Glutamatergic neuron (in vitro differentiated cells): ENCODE results near the gene CEP44. TPM values are rescaled to one million over a fixed set of nuclear protein-coding genes. Genes with fewer than 3 reads are reported as not detected.

Experiments
- DNase-seq: peaks from one replicate; pipeline ENCODE4 v3.0.0; 2022
- H3K27ac Mint-ChIP-seq: one replicate; pipeline ENCODE4 v1.8.0; 2020; ENCODE audit warnings: mild to moderate bottlenecking, mixed read lengths, inconsistent platforms; ENCODE audit not compliant: unreplicated experiment
- H3K27me3 Mint-ChIP-seq: one replicate; pipeline ENCODE4 v1.8.0; 2020; ENCODE audit warnings: mild to moderate bottlenecking, moderate library complexity, mixed read lengths, inconsistent platforms; ENCODE audit not compliant: unreplicated experiment
- H3K36me3 Mint-ChIP-seq: one replicate; pipeline ENCODE4 v1.8.0; 2020; ENCODE audit warnings: mild to moderate bottlenecking, mixed read lengths, inconsistent platforms; ENCODE audit not compliant: unreplicated experiment
- H3K4me1 Mint-ChIP-seq: one replicate; pipeline ENCODE4 v1.8.0; 2020; ENCODE audit warnings: mild to moderate bottlenecking, low read depth, mixed read lengths, inconsistent platforms; ENCODE audit not compliant: unreplicated experiment
- H3K4me3 Mint-ChIP-seq: one replicate; pipeline ENCODE4 v1.8.0; 2020; ENCODE audit warnings: mild to moderate bottlenecking, mixed read lengths, inconsistent platforms; ENCODE audit not compliant: unreplicated experiment
- H3K9me3 Mint-ChIP-seq: one replicate; pipeline ENCODE4 v1.8.0; 2020; ENCODE audit warnings: mild to moderate bottlenecking, moderate library complexity, mixed read lengths, inconsistent platforms; ENCODE audit not compliant: unreplicated experiment
- total RNA-seq: library from RNA; stranded (reverse); fragmentation: NEBNext Ultra II Directional; extraction: Animal tissue kit (Norgen Biotek cat#: 25700); gene quantifications from one replicate; pipeline ENCODE4 v1.2.1, GENCODE V29; 2021; ENCODE audit not compliant: unreplicated experiment
- TF ChIP-seq, protein P1 (sequence below): fragments of 200-600 bp; sonication (generic); IDR thresholded peaks from one replicate; pipeline ENCODE4 v1.5.0; 2021; ENCODE audit not compliant: partially characterized antibody, unreplicated experiment

Gene CEP44
- total RNA-seq, 1 donor from 2014 or later, result 29.0 TPM

DNA sequence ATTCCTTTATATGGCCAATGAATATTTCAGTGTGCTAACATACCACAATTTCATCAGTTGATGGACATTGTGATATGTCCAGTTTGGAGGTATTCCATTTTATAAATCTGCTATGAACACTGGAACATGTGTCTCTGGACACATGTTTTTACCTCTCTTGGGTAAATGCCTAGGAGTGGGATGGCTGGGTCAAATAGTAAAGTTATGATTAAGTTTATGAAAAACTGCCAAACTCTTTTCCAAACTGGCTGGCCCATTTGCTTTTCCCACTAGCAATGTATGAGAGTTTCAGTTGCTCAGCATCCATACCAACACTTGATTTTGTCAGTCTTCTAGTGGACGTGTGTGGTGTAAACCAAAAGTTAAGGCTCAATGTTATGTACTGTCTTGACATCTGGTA is 40.5 kb downstream of the CEP44 start:
- Mint-ChIP-seq H3K27ac (no peak overlapping the region), H3K4me1 (peaks cover 5% of the 10 kb centered on the region), H3K36me3 (no peaks in the 10 kb centered on the region), H3K27me3 (no peaks in the 10 kb centered on the region), H3K9me3 (no peaks in the 10 kb centered on the region), H3K4me3 (no peak overlapping the region)
- no peak for DNase-seq
- TF ChIP-seq, protein P1, sequence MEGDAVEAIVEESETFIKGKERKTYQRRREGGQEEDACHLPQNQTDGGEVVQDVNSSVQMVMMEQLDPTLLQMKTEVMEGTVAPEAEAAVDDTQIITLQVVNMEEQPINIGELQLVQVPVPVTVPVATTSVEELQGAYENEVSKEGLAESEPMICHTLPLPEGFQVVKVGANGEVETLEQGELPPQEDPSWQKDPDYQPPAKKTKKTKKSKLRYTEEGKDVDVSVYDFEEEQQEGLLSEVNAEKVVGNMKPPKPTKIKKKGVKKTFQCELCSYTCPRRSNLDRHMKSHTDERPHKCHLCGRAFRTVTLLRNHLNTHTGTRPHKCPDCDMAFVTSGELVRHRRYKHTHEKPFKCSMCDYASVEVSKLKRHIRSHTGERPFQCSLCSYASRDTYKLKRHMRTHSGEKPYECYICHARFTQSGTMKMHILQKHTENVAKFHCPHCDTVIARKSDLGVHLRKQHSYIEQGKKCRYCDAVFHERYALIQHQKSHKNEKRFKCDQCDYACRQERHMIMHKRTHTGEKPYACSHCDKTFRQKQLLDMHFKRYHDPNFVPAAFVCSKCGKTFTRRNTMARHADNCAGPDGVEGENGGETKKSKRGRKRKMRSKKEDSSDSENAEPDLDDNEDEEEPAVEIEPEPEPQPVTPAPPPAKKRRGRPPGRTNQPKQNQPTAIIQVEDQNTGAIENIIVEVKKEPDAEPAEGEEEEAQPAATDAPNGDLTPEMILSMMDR, result no peak

DNA sequence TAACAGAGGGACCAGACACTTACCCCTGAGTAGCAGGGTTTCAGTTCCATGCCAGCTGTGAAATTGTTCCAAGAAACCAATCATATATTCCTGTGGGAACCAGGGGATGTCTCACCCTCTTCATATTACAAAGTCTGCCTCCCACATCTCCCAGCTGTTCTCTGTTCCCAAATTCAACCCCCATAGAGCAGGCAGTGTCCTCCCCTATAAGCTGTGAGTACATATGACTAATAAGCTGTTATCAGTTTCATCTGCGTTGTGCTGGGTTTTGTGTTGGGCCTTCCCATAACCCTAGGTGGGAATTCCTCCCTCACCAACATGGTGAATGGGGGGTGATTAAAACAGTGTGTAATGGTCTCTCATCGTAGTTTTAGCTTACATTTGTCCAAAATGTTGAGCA is 41.0 kb downstream of the CEP44 start:
- no peak overlapping the region for H3K27ac Mint-ChIP-seq
- no peaks in the 10 kb centered on the region for H3K9me3 Mint-ChIP-seq
- no peak overlapping the region for H3K4me3 Mint-ChIP-seq
- TF ChIP-seq, protein P1, result no peak
- no peak for DNase-seq
- no peaks in the 10 kb centered on the region for H3K36me3 Mint-ChIP-seq
- H3K27me3 Mint-ChIP-seq, result no peaks in the 10 kb centered on the region
- H3K4me1 Mint-ChIP-seq, result peaks cover 5% of the 10 kb centered on the region

DNA sequence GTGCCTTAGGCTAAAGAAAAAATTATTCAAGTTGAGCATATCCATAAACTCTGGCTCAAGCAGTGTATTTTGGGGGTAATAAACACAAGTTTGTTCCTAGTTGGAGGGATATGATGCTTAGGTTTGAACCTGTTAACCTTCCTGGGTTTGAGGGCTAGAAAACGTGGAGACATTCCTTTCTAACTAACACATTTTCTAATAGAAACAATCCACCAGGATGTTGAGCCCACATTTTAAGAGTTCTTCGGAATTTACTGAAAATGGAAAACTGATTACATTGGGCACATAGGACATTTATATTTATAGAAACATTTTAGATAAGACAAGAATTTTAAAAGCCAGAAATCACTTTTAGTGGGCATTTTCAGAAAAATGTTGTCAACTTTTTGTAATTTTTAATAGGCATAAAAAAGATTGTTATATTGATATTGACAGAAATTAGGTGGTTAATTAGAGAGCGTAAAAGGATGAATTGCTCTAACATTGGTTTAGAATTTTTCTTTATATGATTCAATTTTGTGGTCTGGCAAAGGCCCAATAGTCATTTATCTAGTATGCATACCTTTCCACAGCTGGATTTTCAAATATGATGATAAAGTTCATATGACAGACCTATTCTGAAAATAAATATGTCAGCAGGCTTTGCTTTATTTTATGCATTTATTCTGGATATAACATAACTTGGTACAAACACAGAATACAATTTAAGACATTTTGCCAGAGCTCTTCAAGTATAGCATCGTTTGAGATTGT is 49.2 kb downstream of the CEP44 start:
- Mint-ChIP-seq H3K4me3 (no peak overlapping the region), H3K9me3 (no peaks in the 10 kb centered on the region), H3K4me1 (no peaks in the 10 kb centered on the region), H3K36me3 (no peaks in the 10 kb centered on the region), H3K27ac (no peak overlapping the region), H3K27me3 (no peaks in the 10 kb centered on the region)
- no peak for DNase-seq
- TF ChIP-seq, protein P1, result no peak

GRCh38 chr4:174334628-174335027 is 50.9 kb downstream of the CEP44 start:
- DNase-seq, result no peak
- no peaks in the 10 kb centered on the region for H3K27me3 Mint-ChIP-seq
- no peak overlapping the region for H3K4me3 Mint-ChIP-seq
- no peak overlapping the region for H3K27ac Mint-ChIP-seq
- no peaks in the 10 kb centered on the region for H3K4me1 Mint-ChIP-seq
- no peaks in the 10 kb centered on the region for H3K36me3 Mint-ChIP-seq
- no peaks in the 10 kb centered on the region for H3K9me3 Mint-ChIP-seq
- TF ChIP-seq, protein P1, result no peak

GRCh38 chr4:174340714-174341113 is 57.0 kb downstream of the CEP44 start:
- H3K27ac Mint-ChIP-seq, result no peak overlapping the region
- DNase-seq, result no peak
- peaks cover 2% of the 10 kb centered on the region for H3K9me3 Mint-ChIP-seq
- no peak overlapping the region for H3K4me3 Mint-ChIP-seq
- no peaks in the 10 kb centered on the region for H3K27me3 Mint-ChIP-seq
- no peaks in the 10 kb centered on the region for H3K36me3 Mint-ChIP-seq
- H3K4me1 Mint-ChIP-seq, result no peaks in the 10 kb centered on the region
- TF ChIP-seq, protein P1, result no peak
